WTC11 (cell line): ENCODE measurements around the gene POLR2L.

Experiments used
- TF ChIP-seq, protein P1 (sequence below): sonication (generic); formaldehyde crosslinking; IDR thresholded peaks from 2 replicates; pipeline ENCODE4 v1.8.1; 2023; ENCODE audit warnings: mild to moderate bottlenecking, missing genetic modification reagents
- TF ChIP-seq, protein P2 (sequence below): fragments of 200-600 bp; IDR thresholded peaks from 2 replicates; pipeline ENCODE4 v1.8.0; 2022; ENCODE audit warnings: antibody characterized with exemption

DNA sequence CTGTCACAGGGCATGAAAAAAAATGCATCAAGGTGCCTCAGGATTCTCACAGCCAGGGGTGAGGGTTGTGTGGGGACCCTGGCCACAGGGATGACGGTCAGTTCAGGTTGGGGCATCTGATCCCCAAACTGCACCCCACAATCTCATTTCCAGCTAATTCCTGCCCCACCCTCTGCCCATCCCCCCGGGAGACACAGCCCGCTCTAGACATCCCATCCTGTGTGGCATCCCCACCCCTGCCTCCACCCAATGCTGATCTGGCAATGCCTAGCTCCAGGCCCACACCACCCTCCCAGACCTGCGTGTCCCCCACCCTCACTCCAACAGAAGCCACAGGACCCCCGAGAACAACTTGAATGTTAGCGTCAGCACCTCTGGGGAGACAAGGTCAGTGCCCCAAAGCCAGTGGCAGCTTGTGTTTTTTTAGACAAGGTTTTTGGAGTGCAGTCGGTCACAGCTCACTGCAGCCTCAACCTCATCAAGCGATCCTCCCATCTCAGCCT is 25.6 kb upstream of the POLR2L start:
- TF ChIP-seq, protein P1, sequence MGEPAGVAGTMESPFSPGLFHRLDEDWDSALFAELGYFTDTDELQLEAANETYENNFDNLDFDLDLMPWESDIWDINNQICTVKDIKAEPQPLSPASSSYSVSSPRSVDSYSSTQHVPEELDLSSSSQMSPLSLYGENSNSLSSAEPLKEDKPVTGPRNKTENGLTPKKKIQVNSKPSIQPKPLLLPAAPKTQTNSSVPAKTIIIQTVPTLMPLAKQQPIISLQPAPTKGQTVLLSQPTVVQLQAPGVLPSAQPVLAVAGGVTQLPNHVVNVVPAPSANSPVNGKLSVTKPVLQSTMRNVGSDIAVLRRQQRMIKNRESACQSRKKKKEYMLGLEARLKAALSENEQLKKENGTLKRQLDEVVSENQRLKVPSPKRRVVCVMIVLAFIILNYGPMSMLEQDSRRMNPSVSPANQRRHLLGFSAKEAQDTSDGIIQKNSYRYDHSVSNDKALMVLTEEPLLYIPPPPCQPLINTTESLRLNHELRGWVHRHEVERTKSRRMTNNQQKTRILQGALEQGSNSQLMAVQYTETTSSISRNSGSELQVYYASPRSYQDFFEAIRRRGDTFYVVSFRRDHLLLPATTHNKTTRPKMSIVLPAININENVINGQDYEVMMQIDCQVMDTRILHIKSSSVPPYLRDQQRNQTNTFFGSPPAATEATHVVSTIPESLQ (CRISPR knock-in tag) = no peak
- TF ChIP-seq, protein P2, sequence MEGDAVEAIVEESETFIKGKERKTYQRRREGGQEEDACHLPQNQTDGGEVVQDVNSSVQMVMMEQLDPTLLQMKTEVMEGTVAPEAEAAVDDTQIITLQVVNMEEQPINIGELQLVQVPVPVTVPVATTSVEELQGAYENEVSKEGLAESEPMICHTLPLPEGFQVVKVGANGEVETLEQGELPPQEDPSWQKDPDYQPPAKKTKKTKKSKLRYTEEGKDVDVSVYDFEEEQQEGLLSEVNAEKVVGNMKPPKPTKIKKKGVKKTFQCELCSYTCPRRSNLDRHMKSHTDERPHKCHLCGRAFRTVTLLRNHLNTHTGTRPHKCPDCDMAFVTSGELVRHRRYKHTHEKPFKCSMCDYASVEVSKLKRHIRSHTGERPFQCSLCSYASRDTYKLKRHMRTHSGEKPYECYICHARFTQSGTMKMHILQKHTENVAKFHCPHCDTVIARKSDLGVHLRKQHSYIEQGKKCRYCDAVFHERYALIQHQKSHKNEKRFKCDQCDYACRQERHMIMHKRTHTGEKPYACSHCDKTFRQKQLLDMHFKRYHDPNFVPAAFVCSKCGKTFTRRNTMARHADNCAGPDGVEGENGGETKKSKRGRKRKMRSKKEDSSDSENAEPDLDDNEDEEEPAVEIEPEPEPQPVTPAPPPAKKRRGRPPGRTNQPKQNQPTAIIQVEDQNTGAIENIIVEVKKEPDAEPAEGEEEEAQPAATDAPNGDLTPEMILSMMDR = no peak
